ENCODE measurements around the gene LINGO3.

LINGO3 gene

GRCh38 chr19:2326699-2327360, 18.9 kb upstream of the LINGO3 start:
- no peak for DNase-seq (ENCODE audit: low read depth)

- no peak for DNase-seq (ENCODE audit: low read depth)
These were observed 17.5 kb upstream of the LINGO3 start for GRCh38 chr19:2325281-2326046.

GRCh38 chr19:2324220-2324948, 16.4 kb upstream of the LINGO3 start:
- no peak for DNase-seq (ENCODE audit: low read depth)

- DNase-seq (ENCODE audit: low read depth), result no peak
These were observed 15.8 kb upstream of the LINGO3 start for GRCh38 chr19:2323707-2324106.

- DNase-seq (ENCODE audit: low read depth), result no peak
These were observed 13.8 kb upstream of the LINGO3 start for GRCh38 chr19:2321565-2322283.

GRCh38 chr19:2320939-2321338, 13.0 kb upstream of the LINGO3 start:
- DNase-seq (ENCODE audit: low read depth), result no peak

- no peak for DNase-seq (ENCODE audit: low read depth)
These were observed 12.1 kb upstream of the LINGO3 start for GRCh38 chr19:2320049-2320448.

- no peak for DNase-seq (ENCODE audit: low read depth)
These were observed 11.6 kb upstream of the LINGO3 start for GRCh38 chr19:2319551-2319950.

GRCh38 chr19:2318923-2319322, 11.0 kb upstream of the LINGO3 start:
- DNase-seq (ENCODE audit: low read depth), result no peak

GRCh38 chr19:2317756-2318155, 9.8 kb upstream of the LINGO3 start:
- no peak for DNase-seq (ENCODE audit: low read depth)

GRCh38 chr19:2317300-2317699, 9.3 kb upstream of the LINGO3 start:
- DNase-seq (ENCODE audit: low read depth), result no peak

- no peak for DNase-seq (ENCODE audit: low read depth)
These were observed 7.9 kb upstream of the LINGO3 start for GRCh38 chr19:2315818-2316353.

- no peak for DNase-seq (ENCODE audit: low read depth)
These were observed 7.3 kb upstream of the LINGO3 start for GRCh38 chr19:2315121-2315817.

GRCh38 chr19:2312820-2313501, 5.0 kb upstream of the LINGO3 start:
- no peak for DNase-seq (ENCODE audit: low read depth)

- no peak for DNase-seq (ENCODE audit: low read depth)
These were observed 3.1 kb upstream of the LINGO3 start for GRCh38 chr19:2311093-2311492.

- no peak for DNase-seq (ENCODE audit: low read depth)
These were observed 1.9 kb upstream of the LINGO3 start for GRCh38 chr19:2309734-2310362.

GRCh38 chr19:2307518-2308012, 389 bp downstream of the LINGO3 start:
- DNase-seq (ENCODE audit: low read depth), result no peak

- no peak for DNase-seq (ENCODE audit: low read depth)
These were observed 983 bp downstream of the LINGO3 start for GRCh38 chr19:2306971-2307370.

GRCh38 chr19:2306281-2306806, 1.6 kb downstream of the LINGO3 start:
- no peak for DNase-seq (ENCODE audit: low read depth)
